CD4-positive, alpha-beta T cell (primary cell): Measurements from ENCODE around the gene ITLN2. TPM values are rescaled to one million over a fixed set of nuclear protein-coding genes. Genes with fewer than 3 reads are reported as not detected.

Source experiments
- ATAC-seq: fragments of 200-7000 bp; cut with Tn5 transposase; one replicate; pipeline ENCODE4 v1.10.0; 2022; ENCODE audit warnings: mild to moderate bottlenecking; ENCODE audit not compliant: poor library complexity
- CTCF ChIA-PET: fragments of 350-600 bp; sonication (Branson Sonifier 250); formaldehyde crosslinking; loops from one replicate; lab custom pipeline; 2021; ENCODE audit warnings: antibody characterized with exemption, inconsistent platforms; lab: Charles Lee
- POLR2A ChIA-PET: fragments of 350-600 bp; sonication (Branson Sonifier 250); formaldehyde crosslinking; loops from one replicate; lab custom pipeline; 2021; ENCODE audit warnings: antibody characterized with exemption, inconsistent platforms; lab: Charles Lee
- DNase-seq, 14 experiments: peaks; one replicate each; pipeline ENCODE4 v3.0.0-alpha.2; 2013 to 2020; ENCODE audit warnings: mixed read lengths in 2 of 14
- H3K27ac ChIP-seq, 2 donors: one replicate each; pipeline versions ENCODE4 v1.5.1 to v1.7.0; 2013; ENCODE audit warnings: low read length in 2 of 2, low read depth in 1 of 2, mild to moderate bottlenecking in 1 of 2
- H3K27me3 ChIP-seq, 2 experiments: 1 replicate in 1 of 2; 2 replicates in 1 of 2; pipeline versions ENCODE4 v1.6.1 to v1.7.0; 2013; ENCODE audit warnings: low read length in 2 of 2, control low read depth in 1 of 2, mild to moderate bottlenecking in 1 of 2, moderate library complexity in 1 of 2; ENCODE audit not compliant: insufficient read depth in 2 of 2, control insufficient read depth in 1 of 2
- H3K36me3 ChIP-seq: one replicate; pipeline ENCODE4 v1.6.1; 2013; ENCODE audit warnings: low read length, control low read depth; ENCODE audit not compliant: insufficient read depth
- H3K4me1 ChIP-seq: one replicate; pipeline ENCODE4 v1.6.1; 2013; ENCODE audit warnings: low read length, control low read depth; ENCODE audit not compliant: insufficient read depth
- H3K4me3 ChIP-seq: one replicate; pipeline ENCODE4 v1.5.1; 2013; ENCODE audit warnings: mild to moderate bottlenecking, low read length, moderate library complexity
- H3K9me3 ChIP-seq, 2 experiments: 1 replicate in 1 of 2; 2 replicates in 1 of 2; pipeline versions ENCODE4 v1.6.1 to v1.7.0; 2013; ENCODE audit warnings: low read length in 2 of 2, mild to moderate bottlenecking in 2 of 2, control low read depth in 1 of 2, moderate library complexity in 1 of 2; ENCODE audit not compliant: control insufficient read depth in 1 of 2, insufficient read depth in 1 of 2
- H3K27ac Mint-ChIP-seq: one replicate; pipeline ENCODE4 v1.8.0; 2020; ENCODE audit warnings: mixed read lengths
- H3K27me3 Mint-ChIP-seq: one replicate; pipeline ENCODE4 v1.8.0; 2021; ENCODE audit warnings: mixed read lengths
- H3K36me3 Mint-ChIP-seq: one replicate; pipeline ENCODE4 v1.8.0; 2021; ENCODE audit warnings: low read depth, mixed read lengths
- H3K4me1 Mint-ChIP-seq: one replicate; pipeline ENCODE4 v1.8.0; 2021; ENCODE audit warnings: low read depth, mixed read lengths
- H3K4me3 Mint-ChIP-seq: one replicate; pipeline ENCODE4 v1.8.0; 2020; ENCODE audit warnings: mild to moderate bottlenecking, mixed read lengths
- H3K9me3 Mint-ChIP-seq: one replicate; pipeline ENCODE4 v1.8.0; 2020; ENCODE audit warnings: mixed read lengths
- intact Hi-C, 2 experiments: fragments of 100-400 bp; cut with DNase I in 1 of 2; cut with micrococcal nuclease in 1 of 2; formaldehyde crosslinking; loops; one replicate each; pipeline versions ENCODE4 v1.15.1 to v1.9.0; 2023 to 2025; cut with DNase I, micrococcal nuclease
- total RNA-seq, 174 experiments: library from RNA in 2 of 174; stranded (reverse) in 2 of 174; gene quantifications; one replicate each; pipeline ENCODE4 v1.2.3 and lab custom pipeline; 2021 to 2026
- TF ChIP-seq, protein P1 (sequence below): fragments of 200-600 bp; IDR thresholded peaks from one replicate; pipeline ENCODE4 v1.8.0; 2022; ENCODE audit warnings: antibody characterized with exemption, mild to moderate bottlenecking

Gene ITLN2
- total RNA-seq, 2 experiments from 2014 or later = not detected

DNA sequence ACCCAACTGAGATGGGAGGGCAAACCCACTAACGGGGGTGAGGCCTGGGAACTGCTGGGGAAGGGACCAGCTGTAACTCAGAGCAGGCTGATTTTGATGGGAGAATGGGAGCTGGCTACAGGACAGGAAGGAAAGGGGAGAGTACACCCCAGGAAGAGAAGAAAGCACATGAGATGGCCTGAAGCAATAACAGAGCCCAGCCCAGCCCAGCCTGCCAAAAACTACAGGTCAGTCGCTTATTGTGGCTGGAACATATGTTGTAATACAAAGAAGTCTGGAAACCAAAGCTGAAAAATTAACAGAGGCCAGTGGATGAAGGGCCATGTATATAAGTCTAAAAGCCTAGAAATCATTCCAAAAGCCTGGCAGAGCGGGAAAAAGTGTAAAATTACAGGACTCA is 1.6 kb downstream of the ITLN2 start:
- DNase-seq = no peak
- Histone ChIP-seq H3K36me3 (no peaks in the 10 kb centered on the region), H3K9me3 (no peaks in the 10 kb centered on the region), H3K27ac (no peak overlapping the region), H3K27me3 (no peaks in the 10 kb centered on the region), H3K4me1 (peaks cover 10% of the 10 kb centered on the region), H3K4me3 (no peak overlapping the region)
- CTCF ChIA-PET = interaction anchor here (1.4 to 4.0 kb wide), 6 partner anchors 115 to 271 kb away, joined by 3 to 26 read pairs (median 12); no protein-coding TSS in a partner anchor
- Mint-ChIP-seq H3K4me1 (peaks cover 12% of the 10 kb centered on the region), H3K4me3 (no peak overlapping the region), H3K36me3 (no peaks in the 10 kb centered on the region), H3K9me3 (no peaks in the 10 kb centered on the region), H3K27ac (no peak overlapping the region), H3K27me3 (no peaks in the 10 kb centered on the region)
- intact Hi-C loops = loop anchor here in 1 of 2 experiments (5.0 kb wide), 1 partner anchor 176 kb away; no protein-coding TSS in a partner anchor
- ATAC-seq = no peak
- TF ChIP-seq, protein P1, sequence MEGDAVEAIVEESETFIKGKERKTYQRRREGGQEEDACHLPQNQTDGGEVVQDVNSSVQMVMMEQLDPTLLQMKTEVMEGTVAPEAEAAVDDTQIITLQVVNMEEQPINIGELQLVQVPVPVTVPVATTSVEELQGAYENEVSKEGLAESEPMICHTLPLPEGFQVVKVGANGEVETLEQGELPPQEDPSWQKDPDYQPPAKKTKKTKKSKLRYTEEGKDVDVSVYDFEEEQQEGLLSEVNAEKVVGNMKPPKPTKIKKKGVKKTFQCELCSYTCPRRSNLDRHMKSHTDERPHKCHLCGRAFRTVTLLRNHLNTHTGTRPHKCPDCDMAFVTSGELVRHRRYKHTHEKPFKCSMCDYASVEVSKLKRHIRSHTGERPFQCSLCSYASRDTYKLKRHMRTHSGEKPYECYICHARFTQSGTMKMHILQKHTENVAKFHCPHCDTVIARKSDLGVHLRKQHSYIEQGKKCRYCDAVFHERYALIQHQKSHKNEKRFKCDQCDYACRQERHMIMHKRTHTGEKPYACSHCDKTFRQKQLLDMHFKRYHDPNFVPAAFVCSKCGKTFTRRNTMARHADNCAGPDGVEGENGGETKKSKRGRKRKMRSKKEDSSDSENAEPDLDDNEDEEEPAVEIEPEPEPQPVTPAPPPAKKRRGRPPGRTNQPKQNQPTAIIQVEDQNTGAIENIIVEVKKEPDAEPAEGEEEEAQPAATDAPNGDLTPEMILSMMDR = no peak
- POLR2A ChIA-PET = no interaction called here

DNA sequence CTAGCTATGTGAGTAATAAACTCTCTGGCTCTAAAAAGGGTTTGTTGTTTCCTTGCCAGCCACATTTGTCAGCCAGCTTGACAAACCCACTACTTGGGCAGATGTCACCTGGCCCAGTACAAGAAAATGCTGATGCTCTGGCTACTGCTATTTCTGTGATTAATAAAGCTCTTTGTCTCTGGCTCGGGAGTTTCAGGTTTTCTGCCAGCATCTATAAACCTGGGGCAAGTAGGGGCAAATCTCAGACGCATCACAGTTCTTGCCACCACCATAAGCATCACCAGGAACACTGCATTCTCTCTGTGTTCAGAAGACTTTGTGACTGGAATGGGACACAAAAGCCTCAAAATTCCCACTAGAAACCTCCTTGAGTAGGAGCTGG is 2.5 kb downstream of the ITLN2 start:
- ChIA-PET POLR2A (interaction anchor here (1.4 to 2.0 kb wide), 4 partner anchors 115 to 175 kb away, joined by 3 to 8 read pairs (median 6); no protein-coding TSS in a partner anchor), CTCF (interaction anchor here (0.7 to 4.0 kb wide), 14 partner anchors 38 to 270 kb away, joined by 3 to 26 read pairs (median 4); no protein-coding TSS in a partner anchor)
- Histone ChIP-seq H3K9me3 (no peaks in the 10 kb centered on the region), H3K4me1 (peaks cover 10% of the 10 kb centered on the region), H3K36me3 (no peaks in the 10 kb centered on the region), H3K27me3 (no peaks in the 10 kb centered on the region), H3K4me3 (no peak overlapping the region), H3K27ac (no peak overlapping the region)
- Mint-ChIP-seq H3K9me3 (no peaks in the 10 kb centered on the region), H3K4me1 (peaks cover 12% of the 10 kb centered on the region), H3K27me3 (no peaks in the 10 kb centered on the region), H3K27ac (no peak overlapping the region), H3K4me3 (no peak overlapping the region), H3K36me3 (no peaks in the 10 kb centered on the region)
- no peak for DNase-seq
- no peak for ATAC-seq
- intact Hi-C loops = loop anchor here in 1 of 2 experiments (5.0 kb wide), 1 partner anchor 175 kb away; no protein-coding TSS in a partner anchor
- TF ChIP-seq, protein P1 = no peak

GRCh38 chr1:160951443-160952128 is 3.0 kb downstream of the ITLN2 start:
- Histone ChIP-seq H3K27ac (no peak overlapping the region), H3K4me3 (no peak overlapping the region), H3K36me3 (no peaks in the 10 kb centered on the region), H3K9me3 (no peaks in the 10 kb centered on the region), H3K27me3 (no peaks in the 10 kb centered on the region), H3K4me1 (peaks cover 10% of the 10 kb centered on the region)
- H3K9me3 Mint-ChIP-seq = no peaks in the 10 kb centered on the region
- no peaks in the 10 kb centered on the region for H3K36me3 Mint-ChIP-seq
- no peaks in the 10 kb centered on the region for H3K27me3 Mint-ChIP-seq
- peak; percentile 91 for ATAC-seq
- H3K4me1 Mint-ChIP-seq = peaks cover 12% of the 10 kb centered on the region
- no peak overlapping the region for H3K27ac Mint-ChIP-seq
- TF ChIP-seq, protein P1 = peak; percentile 68
- ChIA-PET CTCF (interaction anchor here (0.7 to 4.0 kb wide), 15 partner anchors 39 to 270 kb away, joined by 3 to 26 read pairs (median 4); no protein-coding TSS in a partner anchor), POLR2A (interaction anchor here (1.4 to 2.0 kb wide), 4 partner anchors 114 to 174 kb away, joined by 3 to 8 read pairs (median 6); no protein-coding TSS in a partner anchor)
- DNase-seq = peak; percentile 52 to 84 (median 66)
- H3K4me3 Mint-ChIP-seq = no peak overlapping the region
- intact Hi-C loops = loop anchor here (1.0 to 5.0 kb wide), 4 partner anchors 116 to 270 kb away; no protein-coding TSS in a partner anchor
